GM12865 (cell line): ENCODE data around the gene EEIG1.

ENCODE experiments used
- DNase-seq: peaks from one replicate; pipeline ENCODE4 v3.0.0; 2010; ENCODE audit warnings: low read depth
- H3K4me3 ChIP-seq: 2 replicates; pipeline ENCODE4 v1.5.1; 2011; ENCODE audit warnings: mild to moderate bottlenecking, low read depth, low read length, control low read depth
- TF ChIP-seq, protein P1 (sequence below): IDR thresholded peaks from 2 replicates; pipeline ENCODE4 v1.5.1; 2011; ENCODE audit warnings: low read length, control low read depth, low read depth, inconsistent platforms; ENCODE audit not compliant: insufficient read depth; ENCODE audit errors: missing control alignments

The EEIG1 gene

DNA sequence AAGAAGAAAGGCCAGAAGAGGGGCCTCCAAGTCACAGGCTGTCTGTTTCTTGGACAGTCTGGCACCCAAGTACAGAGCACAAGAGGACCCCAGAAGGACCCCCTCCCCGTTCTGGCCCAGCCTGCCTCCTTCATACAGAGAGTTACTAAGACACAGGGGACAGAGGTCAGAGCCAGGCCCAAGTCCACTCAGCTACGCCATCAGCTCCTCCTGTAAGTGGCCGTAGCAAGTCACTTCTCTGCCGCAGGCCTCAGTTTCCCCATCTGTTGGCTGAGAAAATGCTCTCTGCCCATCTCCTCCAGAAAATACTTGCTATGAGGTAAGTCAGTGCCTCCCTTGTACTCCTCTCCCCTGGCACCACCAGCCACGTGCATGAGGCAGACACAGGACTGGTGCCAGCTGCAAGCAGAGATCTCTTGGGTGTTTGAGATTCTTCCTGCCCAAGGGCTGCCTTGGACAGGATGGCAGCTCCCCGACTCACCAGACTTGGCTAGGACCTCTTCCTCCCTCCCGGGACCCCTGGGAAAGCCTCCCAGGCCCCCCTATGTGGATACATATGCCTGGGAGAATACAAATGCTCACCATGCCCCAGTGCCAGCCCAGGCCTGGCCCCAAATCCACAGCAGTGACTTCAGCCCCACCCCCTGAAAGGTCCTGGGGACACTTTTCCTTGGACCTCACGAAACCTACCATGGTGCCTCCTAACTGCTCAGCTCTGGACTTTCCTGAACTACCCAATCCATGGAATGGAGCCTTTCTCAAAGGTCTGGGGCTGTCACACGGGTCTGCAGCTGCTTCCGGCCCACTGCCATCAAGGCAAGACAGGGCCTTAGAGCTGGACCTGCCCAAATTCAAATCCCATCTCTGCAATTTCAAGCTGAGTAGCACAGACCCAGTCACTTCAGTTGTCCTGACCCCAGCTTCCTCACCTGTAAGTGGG is 5.1 kb downstream of the EEIG1 start:
- no peak for DNase-seq
- TF ChIP-seq, protein P1, sequence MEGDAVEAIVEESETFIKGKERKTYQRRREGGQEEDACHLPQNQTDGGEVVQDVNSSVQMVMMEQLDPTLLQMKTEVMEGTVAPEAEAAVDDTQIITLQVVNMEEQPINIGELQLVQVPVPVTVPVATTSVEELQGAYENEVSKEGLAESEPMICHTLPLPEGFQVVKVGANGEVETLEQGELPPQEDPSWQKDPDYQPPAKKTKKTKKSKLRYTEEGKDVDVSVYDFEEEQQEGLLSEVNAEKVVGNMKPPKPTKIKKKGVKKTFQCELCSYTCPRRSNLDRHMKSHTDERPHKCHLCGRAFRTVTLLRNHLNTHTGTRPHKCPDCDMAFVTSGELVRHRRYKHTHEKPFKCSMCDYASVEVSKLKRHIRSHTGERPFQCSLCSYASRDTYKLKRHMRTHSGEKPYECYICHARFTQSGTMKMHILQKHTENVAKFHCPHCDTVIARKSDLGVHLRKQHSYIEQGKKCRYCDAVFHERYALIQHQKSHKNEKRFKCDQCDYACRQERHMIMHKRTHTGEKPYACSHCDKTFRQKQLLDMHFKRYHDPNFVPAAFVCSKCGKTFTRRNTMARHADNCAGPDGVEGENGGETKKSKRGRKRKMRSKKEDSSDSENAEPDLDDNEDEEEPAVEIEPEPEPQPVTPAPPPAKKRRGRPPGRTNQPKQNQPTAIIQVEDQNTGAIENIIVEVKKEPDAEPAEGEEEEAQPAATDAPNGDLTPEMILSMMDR = no peak
- H3K4me3 ChIP-seq = no peak overlapping the region

DNA sequence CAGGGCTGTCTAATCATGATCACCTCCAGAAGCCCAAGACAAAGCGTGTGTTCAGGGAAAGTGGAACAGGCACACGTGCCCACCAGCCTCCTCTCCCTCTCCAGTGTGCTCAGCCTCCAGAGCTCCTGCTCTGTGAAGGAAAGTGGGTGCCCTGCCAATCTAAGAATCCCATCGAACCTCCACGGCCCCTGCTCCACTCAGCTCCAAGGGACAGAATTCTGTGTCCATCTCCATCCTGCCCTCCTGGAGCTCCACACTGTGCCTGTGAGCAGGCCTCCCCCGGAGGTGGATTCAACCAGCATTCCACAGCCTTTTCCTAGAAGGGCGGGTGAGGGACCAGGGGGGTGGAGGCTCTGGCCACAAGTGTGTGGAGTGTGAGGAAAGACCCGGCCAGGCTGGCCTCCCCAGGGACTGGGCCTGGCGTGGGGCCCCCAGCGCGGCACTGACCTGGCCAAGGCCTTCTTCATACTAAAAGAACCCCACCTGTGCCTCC is 6.0 kb downstream of the EEIG1 start:
- H3K4me3 ChIP-seq = no peak overlapping the region
- DNase-seq = no peak

DNA sequence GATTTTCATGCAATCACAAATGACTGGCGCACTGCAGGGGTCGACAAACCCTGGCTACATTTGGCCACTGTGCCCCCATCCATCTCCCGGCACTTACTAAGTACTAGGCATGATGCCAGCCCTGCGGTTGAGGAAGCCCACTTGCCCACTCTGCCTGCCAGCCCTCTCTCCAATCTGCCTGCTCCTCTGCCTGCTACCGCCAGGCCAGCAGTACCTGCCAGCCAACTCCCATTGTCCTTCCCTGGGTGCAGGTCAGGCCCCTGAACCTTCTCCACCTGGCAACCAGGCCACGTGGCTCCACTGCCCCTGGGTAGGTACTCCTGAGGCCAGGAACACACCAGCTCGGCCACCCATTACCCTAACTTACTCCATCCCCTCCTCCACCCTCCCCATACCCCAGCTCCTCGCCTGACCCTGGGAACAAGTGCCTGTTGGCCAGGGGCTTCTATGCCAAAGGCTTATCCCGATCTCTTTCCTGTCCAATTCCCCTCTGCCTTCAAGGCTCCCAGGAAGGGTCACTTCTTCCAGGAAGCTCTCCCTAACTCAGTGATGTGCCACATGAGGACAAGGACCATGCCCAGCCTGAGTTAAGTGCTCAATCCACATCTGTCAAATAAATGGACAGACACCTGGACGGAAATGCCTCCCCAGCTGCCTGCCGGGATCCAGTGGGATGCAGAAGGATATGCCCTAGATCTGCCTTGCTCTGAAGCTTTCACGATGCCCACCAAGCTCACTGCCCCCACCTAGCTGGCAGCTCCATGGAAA is 6.6 kb downstream of the EEIG1 start:
- TF ChIP-seq, protein P1 = no peak
- H3K4me3 ChIP-seq = no peak overlapping the region
- no peak for DNase-seq

More for the DNA sequence above, 6.0 kb downstream of the EEIG1 start:
- TF ChIP-seq, protein P1 = no peak

GRCh38 chr9:127973169-127974000 is 7.4 kb downstream of the EEIG1 start:
- TF ChIP-seq, protein P1 = no peak

DNA sequence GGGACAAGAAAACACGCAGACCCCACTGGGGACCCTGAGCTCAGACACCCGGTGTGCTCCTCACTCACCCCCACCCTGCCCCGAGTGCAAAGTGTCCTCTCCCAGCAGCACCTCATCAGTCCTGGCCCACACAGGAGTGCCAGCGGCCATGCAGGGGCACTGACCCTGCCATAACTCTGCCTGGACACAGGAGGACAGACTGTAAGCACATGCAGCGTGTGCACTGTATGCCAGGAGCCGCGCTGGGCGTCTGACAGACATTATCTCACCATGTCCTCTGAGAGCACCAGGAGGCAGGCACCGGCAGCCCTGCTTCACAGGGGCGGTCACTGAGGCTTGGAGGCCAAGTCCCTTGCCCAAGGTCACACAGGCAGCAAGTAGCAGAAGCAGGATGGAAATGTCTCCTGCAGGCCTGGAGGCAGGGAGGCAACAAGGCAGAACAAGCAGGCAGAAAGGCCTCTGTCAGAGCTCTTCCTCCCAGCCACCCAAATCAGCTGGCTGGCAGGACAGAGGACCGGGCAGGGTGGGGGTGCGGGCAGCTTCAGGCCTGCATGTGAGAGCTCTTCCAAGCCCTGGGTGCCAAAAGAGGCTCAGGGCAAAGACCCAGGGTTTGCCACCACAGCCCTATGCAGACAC is 8.4 kb downstream of the EEIG1 start:
- DNase-seq = no peak
- H3K4me3 ChIP-seq = no peak overlapping the region
- TF ChIP-seq, protein P1 = no peak

More at GRCh38 chr9:127973169-127974000, 7.4 kb downstream of the EEIG1 start:
- no peak overlapping the region for H3K4me3 ChIP-seq
- no peak for DNase-seq
